ENCODE results near the gene AFG1L.
"Not testable (repeated sequence)": the region's sequence is repeated elsewhere in the genome, so short reads cannot be mapped to it uniquely, and the experiment has no call there.

- not testable (repeated sequence) for TF ChIP-seq HDGF (IDR thresholded peaks at IDR 0.05; ENCODE audit: borderline replicate concordance); FOXM1 (IDR thresholded peaks at IDR 0.05; ENCODE audit: borderline replicate concordance); SP1 (IDR thresholded peaks at IDR 0.05); BHLHE40 (IDR thresholded peaks at IDR 0.05; ENCODE audit: borderline replicate concordance); ARNT (IDR thresholded peaks at IDR 0.05); ELF4 (IDR thresholded peaks at IDR 0.05); SUZ12 (IDR thresholded peaks at IDR 0.05)
Measured at GRCh38 chr6:108561309-108561647, 266.4 kb downstream of the AFG1L start.

Data from HEK293T (cell line).